Right lobe of liver (tissue), 6 donors: ENCODE data around the gene MYO1A. TPM values are rescaled to one million over a fixed set of nuclear protein-coding genes. Genes with fewer than 3 reads are reported as not detected.
"Not testable (repeated sequence)": the region's sequence is repeated elsewhere in the genome, so short reads cannot be mapped to it uniquely, and the experiment has no call there.

Source experiments
- ATAC-seq, 4 donors: fragments of 200-7000 bp; cut with Tn5 transposase; one replicate each; pipeline ENCODE4 v1.9.1; 2020; ENCODE audit warnings: mild to moderate bottlenecking in 4 of 4, moderate library complexity in 4 of 4
- DNase-seq, 3 donors: peaks; one replicate each; pipeline ENCODE4 v3.0.0-alpha.2; 2020
- H3K27ac ChIP-seq, 3 donors: fragments of 200-600 bp; one replicate each; pipeline ENCODE4 v1.8.0; 2022
- H3K27me3 ChIP-seq, 2 donors: fragments of 200-600 bp; one replicate each; pipeline ENCODE4 v1.8.0; 2022
- H3K36me3 ChIP-seq, 4 donors: fragments of 200-600 bp; sonication (generic) in 1 of 4; one replicate each; pipeline versions ENCODE4 v1.5.1 to v1.8.0; 2017 to 2022; ENCODE audit warnings: control low read depth in 1 of 4
- H3K4me1 ChIP-seq, 4 donors: fragments of 200-600 bp; sonication (generic) in 1 of 4; one replicate each; pipeline versions ENCODE4 v1.5.1 to v1.8.0; 2017 to 2022; ENCODE audit warnings: control low read depth in 1 of 4
- H3K4me3 ChIP-seq, 3 donors: fragments of 200-600 bp; one replicate each; pipeline ENCODE4 v1.8.0; 2022
- H3K9me3 ChIP-seq, 4 donors: fragments of 200-600 bp; sonication (generic) in 1 of 4; one replicate each; pipeline versions ENCODE4 v1.5.1 to v1.8.0; 2017 to 2022; ENCODE audit warnings: control low read depth in 1 of 4
- CTCF ChIP-seq, 4 donors: fragments of 200-600 bp in 3 of 4; fragments of 450-650 bp in 1 of 4; IDR thresholded peaks; one replicate each; pipeline versions ENCODE4 v1.5.1 to v1.8.0; 2016 to 2022; ENCODE audit warnings: antibody characterized with exemption in 4 of 4, mild to moderate bottlenecking in 2 of 4
- POLR2A ChIP-seq: fragments of 450-650 bp; IDR thresholded peaks from one replicate; pipeline ENCODE4 v1.6.1; 2017; ENCODE audit warnings: antibody characterized with exemption, mild to moderate bottlenecking
- WGBS: methylation state at CpG from one replicate; pipeline ENCODE4 v1.1.6; 2018; ENCODE audit warnings: low coverage, low lambda C conversion rate; ENCODE audit not compliant: insufficient coverage; ENCODE audit errors: missing lambda C conversion rate; 5-methylcytosine and 5-hydroxymethylcytosine counted together
- intact Hi-C, 2 donors: fragments of 100-400 bp; cut with DNase I; formaldehyde crosslinking; loops; one replicate each; pipeline versions ENCODE4 v1.11.2 to v1.14.1; 2022
- total RNA-seq, 6 experiments: library from RNA; depleted of rRNA in 2 of 6; stranded (reverse); fragments of >200 nt in 2 of 6; fragmentation: NEBNext Ultra II Directional in 3 of 6; extraction: Animal tissue kit (Norgen Biotek cat#: 25700) in 3 of 6; gene quantifications; one replicate each; pipeline versions ENCODE4 v1.1.0 to v1.2.4, GENCODE V29; 2016 to 2023
- donor health status: DM: no; HTN: yes; CAD: no.
- donor health status: DM: no; HTN: no; CAD: no.
- donor health status: DM: no; HTN: no; CAD: no.
- donor health status: DM: no; HTN: yes; CAD: no.
- donor health status: DM: no; HTN: yes; CAD: no.

The MYO1A gene
- total RNA-seq, 6 experiments from 2014 or later = 0.27 to 1.9 (median 0.68) TPM; not detected in 1

GRCh38 chr12:57080855-57081254 lies 30.9 kb upstream of the MYO1A start:
- intact Hi-C loops = no loop called here
- Histone ChIP-seq H3K4me3 (no peak overlapping the region), H3K4me1 (peaks cover 0 to 9% (median 3%) of the 10 kb centered on the region in 4 donors), H3K9me3 (no peaks in the 10 kb centered on the region), H3K27ac (no peak overlapping the region), H3K36me3 (no peaks in the 10 kb centered on the region), H3K27me3 (no peaks in the 10 kb centered on the region)
- TF ChIP-seq CTCF (IDR thresholded peaks at IDR 0.05) = no peak
- ATAC-seq (no peak), DNase-seq (no peak)
- 67% methylated on average over 1 of the region's 1 CpG for WGBS

GRCh38 chr12:57079821-57080220 lies 29.9 kb upstream of the MYO1A start:
- 89% methylated on average over 1 of the region's 1 CpG for WGBS
- Histone ChIP-seq H3K27me3 (no peaks in the 10 kb centered on the region), H3K36me3 (no peaks in the 10 kb centered on the region), H3K27ac (no peak overlapping the region), H3K9me3 (no peaks in the 10 kb centered on the region), H3K4me3 (no peak overlapping the region), H3K4me1 (peaks cover 0 to 9% (median 3%) of the 10 kb centered on the region in 4 donors)
- DNase-seq (no peak), ATAC-seq (no peak)
- TF ChIP-seq POLR2A (no peak), CTCF (IDR thresholded peaks at IDR 0.05) (no peak)
- intact Hi-C loops = no loop called here

GRCh38 chr12:57078519-57079404 lies 28.8 kb upstream of the MYO1A start, which contains the start of gene NEMP1:
Gene NEMP1 (minus strand): TSS chr12:57078791. CDS start chr12:57078745, 46 bp downstream.
- Histone ChIP-seq H3K9me3 (no peaks in the 10 kb centered on the region), H3K36me3 (no peaks in the 10 kb centered on the region), H3K4me1 (peaks cover 0 to 9% (median 3%) of the 10 kb centered on the region in 4 donors), H3K27me3 (no peaks in the 10 kb centered on the region), H3K4me3 (peak within 1 kb of the TSS; percentile 76 to 87 (median 78)), H3K27ac (peak within 1 kb of the TSS; percentile 53 to 78 (median 71))
- ATAC-seq = peak; percentile 99 to 100 (median 99)
- TF ChIP-seq POLR2A = peak; percentile 48
- TF ChIP-seq CTCF (IDR thresholded peaks at IDR 0.05) = no peak
- intact Hi-C loops = no loop called here
- WGBS = under 1% methylated on average over 34 of the region's 39 CpGs
- peak; percentile 93 to 99 (median 98) for DNase-seq

GRCh38 chr12:57073566-57074450 lies 23.9 kb upstream of the MYO1A start:
- DNase-seq, H3K4me3 ChIP-seq, ATAC-seq, H3K27ac ChIP-seq, H3K9me3 ChIP-seq, H3K36me3 ChIP-seq, H3K27me3 ChIP-seq: not testable (repeated sequence)
- WGBS = 94% methylated on average over 6 of the region's 6 CpGs
- intact Hi-C loops = loop anchor here in 1 of 2 donors (5.0 kb wide), 1 partner anchor 33 kb away; no protein-coding TSS in a partner anchor
- peaks cover 0 to 18% (median 3%) of the 10 kb centered on the region in 4 donors for H3K4me1 ChIP-seq
